SU-DHL-6 (cell line): Measurements from ENCODE around the gene CYTH4.

Experiments used
- CTCF ChIP-seq: fragments of 200-600 bp; sonication (generic); IDR thresholded peaks from one replicate; pipeline ENCODE4 v1.5.1; 2017; ENCODE audit warnings: antibody characterized with exemption, mild to moderate bottlenecking, low read length, moderate library complexity; ENCODE audit not compliant: insufficient read depth, poor library complexity, severe bottlenecking
- EZH2phosphoT487 ChIP-seq: fragments of 200-600 bp; sonication (generic), shearing (Covaris generic); conservative IDR thresholded peaks from 2 replicates; pipeline ENCODE4 v1.6.1; 2018; ENCODE audit warnings: mild to moderate bottlenecking, antibody characterized with exemption, low read length, moderate library complexity, mixed read lengths

GRCh38 chr22:37318364-37319109 lies 36.2 kb downstream of the CYTH4 start:
- no peak for TF ChIP-seq CTCF
- TF ChIP-seq EZH2phosphoT487, result no peak
